Measurements from ENCODE around the gene DNAAF1.
"Not testable (repeated sequence)": the region's sequence is repeated elsewhere in the genome, so short reads cannot be mapped to it uniquely, and the experiment has no call there.

The DNAAF1 gene

GRCh38 chr16:84144859-84145639, at the start of gene DNAAF1, which contains the start of gene HSDL1:
Gene DNAAF1 (plus strand): TSS chr16:84145308. CDS start chr16:84145441, 133 bp downstream.
Gene HSDL1 (minus strand): TSS chr16:84145177. CDS start chr16:84131321, 13,856 bp downstream.
- peak; percentile 63 for DNase-seq (ENCODE audit: low read depth)

- no peak for DNase-seq (ENCODE audit: low read depth)
Measured at GRCh38 chr16:84095466-84095865, 49.6 kb upstream of the DNAAF1 start.

GRCh38 chr16:84096447-84097005, 48.6 kb upstream of the DNAAF1 start:
- DNase-seq (ENCODE audit: low read depth) = no peak

- no peak for DNase-seq (ENCODE audit: low read depth)
Measured at GRCh38 chr16:84098939-84099338, 46.2 kb upstream of the DNAAF1 start.

- no peak for DNase-seq (ENCODE audit: low read depth)
Measured at GRCh38 chr16:84103678-84104077, 41.4 kb upstream of the DNAAF1 start.

DNA sequence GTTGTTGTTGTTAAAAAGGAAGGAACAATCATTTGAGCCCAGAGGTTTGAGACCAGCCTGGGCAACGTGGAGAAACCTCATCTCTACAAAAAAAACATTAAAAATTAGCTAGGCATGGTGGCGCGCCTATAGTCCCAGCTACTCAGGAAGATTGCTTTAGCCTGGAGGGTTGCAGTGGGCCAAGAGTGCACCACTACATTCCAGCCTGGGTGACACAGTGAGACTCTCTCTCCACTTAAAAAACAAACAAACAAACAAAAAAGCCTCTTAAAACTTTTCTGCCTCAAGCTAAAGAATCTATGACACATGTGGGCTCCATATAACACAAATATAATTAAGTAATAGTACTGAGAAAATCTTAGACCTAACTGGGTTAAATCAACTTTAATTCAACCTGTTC, 40.9 kb upstream of the DNAAF1 start:
- no peak for DNase-seq (ENCODE audit: low read depth)

DNA sequence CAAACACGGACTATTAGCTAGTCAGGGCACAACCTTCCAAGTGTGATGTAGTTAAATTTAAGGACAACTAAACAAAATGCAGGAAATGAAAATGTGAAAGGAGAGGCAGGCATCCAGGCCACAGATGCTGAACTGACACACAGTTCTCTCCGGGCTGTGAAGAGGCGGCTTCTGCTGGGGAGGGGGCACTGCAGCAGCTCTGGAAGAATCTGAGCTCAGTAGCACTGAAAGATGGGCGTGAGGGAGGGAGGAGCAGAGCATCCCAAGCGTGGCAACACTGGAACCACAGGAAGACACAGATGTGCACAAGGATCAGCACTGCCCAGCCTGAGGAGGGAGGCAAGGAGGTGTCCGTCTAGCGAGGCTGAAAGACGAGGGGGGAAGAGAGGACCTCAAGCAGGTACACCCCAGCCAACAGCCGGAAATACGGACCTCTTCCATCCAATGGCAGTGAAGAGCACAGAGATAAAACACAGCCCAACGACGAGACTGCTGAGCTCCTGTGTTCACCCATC, 39.8 kb upstream of the DNAAF1 start:
- DNase-seq (ENCODE audit: low read depth) = no peak

GRCh38 chr16:84105948-84106740, 39.0 kb upstream of the DNAAF1 start:
- DNase-seq (ENCODE audit: low read depth) = no peak

- no peak for DNase-seq (ENCODE audit: low read depth)
Measured at GRCh38 chr16:84107921-84108320, 37.2 kb upstream of the DNAAF1 start.

DNA sequence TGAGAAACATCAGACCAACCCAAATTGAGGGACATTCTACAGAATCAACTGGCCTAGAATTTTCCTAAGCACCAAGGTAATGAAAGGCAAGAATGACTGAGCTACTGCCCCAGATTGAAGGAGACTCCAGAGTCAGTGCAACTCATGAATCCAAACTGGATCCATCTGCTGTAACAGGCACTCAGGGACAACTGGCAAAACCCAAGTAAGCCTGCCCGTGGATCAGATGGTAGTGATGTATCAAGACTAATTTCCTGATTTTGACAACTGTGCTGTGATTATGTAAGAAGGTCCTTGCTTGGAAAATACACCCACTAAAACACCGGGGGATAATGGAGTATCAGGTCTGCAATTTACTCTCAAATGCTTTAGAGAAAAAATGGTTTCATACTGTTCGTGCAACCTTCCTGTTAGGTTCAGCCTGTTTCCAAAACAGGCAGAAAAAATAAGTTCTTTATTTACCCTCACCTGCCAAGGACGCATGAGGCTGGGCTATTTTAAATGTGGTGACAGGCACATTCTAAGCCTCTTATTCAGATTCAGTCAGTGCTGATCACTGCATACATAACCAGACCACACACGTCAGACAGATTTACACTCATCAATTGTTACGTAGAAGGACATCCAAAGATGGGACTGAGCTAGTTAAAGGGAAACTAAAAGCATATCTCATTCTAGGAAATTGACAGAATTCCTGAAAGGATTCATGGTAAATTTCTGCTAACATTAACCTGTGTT, 35.3 kb upstream of the DNAAF1 start:
- no peak for DNase-seq (ENCODE audit: low read depth)

- no peak for DNase-seq (ENCODE audit: low read depth)
Measured at GRCh38 chr16:84110527-84110926, 34.6 kb upstream of the DNAAF1 start.

DNA sequence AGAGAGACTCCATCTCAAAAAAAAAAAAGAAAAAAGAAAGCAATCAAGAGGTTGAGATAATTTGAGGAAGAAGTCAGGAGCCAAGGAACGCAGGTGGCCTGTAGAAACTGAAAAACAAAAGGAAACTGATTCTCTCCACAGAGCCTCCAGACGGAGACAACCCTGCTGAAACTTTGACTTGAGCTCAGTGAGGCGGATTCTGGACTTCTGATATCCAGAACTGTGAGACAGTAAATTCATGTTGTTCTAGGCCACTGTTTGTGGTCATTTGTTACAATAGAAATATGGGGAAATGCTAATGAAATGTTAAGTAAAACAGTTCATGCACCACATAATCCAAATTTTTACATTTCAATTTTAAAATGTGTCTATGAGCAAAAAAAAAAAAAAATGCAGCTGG, 33.6 kb upstream of the DNAAF1 start:
- no peak for DNase-seq (ENCODE audit: low read depth)

- not testable (repeated sequence) for DNase-seq (ENCODE audit: low read depth)
Measured at GRCh38 chr16:84111949-84112348, 33.2 kb upstream of the DNAAF1 start.

DNA sequence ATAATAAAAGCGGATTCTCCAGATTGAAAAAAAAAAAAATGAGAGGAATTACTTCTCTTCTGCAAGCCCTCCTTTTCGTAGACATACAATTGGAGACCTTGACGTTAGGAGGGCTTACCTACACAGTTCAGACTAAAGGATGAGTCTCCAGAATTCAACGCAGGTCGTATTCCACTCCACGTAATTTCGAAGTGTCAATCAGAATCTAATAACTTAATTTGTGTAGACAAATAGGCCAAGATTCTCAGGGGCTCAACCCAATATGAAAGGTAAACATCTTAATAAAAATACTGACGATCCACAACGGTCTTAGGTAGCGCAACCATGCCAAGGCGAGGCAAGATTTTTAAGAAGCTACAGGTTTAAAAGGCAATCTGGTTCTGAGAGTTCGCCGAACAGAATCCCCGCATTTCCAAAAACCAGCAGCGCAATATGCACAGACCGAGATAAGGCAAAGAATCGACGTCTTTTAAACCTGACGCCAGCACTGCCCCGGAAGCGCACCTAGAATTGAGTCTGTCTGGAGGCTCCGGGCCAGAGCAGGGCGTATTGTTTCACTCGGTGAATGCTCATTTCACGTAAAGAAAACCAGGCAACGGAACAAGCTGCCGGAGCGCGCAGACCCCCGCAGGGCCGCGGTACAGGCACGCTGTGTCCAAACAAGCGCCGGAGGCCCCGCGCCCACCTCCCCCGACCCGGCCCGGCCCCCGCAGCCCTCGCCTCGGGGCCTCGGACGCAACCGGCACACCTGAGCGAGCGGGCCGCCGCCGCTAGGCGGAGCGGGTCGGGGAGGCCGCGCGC, 29.0 kb upstream of the DNAAF1 start:
- DNase-seq (ENCODE audit: low read depth) = no peak

- peak; percentile 96 for DNase-seq (ENCODE audit: low read depth)
Measured at GRCh38 chr16:84116720-84117493, 28.2 kb upstream of the DNAAF1 start, which contains the start of gene MBTPS1. Gene MBTPS1 (minus strand): TSS chr16:84116942. CDS start chr16:84101783, 15,159 bp downstream.

GRCh38 chr16:84117494-84117843, 27.6 kb upstream of the DNAAF1 start:
- no peak for DNase-seq (ENCODE audit: low read depth)

DNA sequence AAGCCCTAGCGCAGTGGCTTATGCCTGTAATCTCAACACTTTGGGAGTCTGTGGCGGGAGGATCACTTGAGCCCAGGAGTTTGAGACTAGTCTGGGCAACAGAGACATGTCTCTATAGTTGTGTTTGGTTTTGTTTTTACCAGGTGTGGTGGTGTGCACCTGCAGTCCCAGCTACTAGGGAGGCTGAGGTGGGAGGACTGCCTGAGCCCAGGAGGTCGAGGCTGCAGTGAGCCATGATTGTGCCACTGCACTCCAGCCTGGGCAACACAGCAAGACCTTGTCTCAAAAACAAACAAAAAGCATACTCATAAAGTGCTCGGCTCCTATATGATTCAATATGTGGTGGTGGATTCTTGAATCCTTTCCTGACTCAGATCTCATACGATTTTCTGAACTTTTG, 26.8 kb upstream of the DNAAF1 start:
- not testable (repeated sequence) for DNase-seq (ENCODE audit: low read depth)

DNA sequence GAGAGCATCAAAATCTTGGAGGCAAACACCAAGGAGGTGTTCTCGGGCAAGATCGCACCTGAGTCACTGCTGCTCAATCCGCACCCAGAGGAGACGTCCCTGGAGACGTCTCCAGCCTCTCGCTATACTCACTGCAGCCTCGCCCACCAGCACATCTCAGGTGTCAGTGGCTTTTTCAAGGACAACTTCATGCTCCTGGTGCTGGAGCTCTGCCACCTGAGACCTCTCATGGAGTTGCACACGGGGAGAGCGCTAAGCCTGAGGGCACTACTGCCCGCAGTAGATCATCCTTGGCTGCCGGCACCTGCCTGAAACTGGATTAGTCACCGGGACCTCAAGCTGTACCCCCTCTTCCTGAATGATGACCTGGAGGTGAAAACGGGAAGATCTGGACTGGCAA, 25.7 kb upstream of the DNAAF1 start:
- no peak for DNase-seq (ENCODE audit: low read depth)

DNA sequence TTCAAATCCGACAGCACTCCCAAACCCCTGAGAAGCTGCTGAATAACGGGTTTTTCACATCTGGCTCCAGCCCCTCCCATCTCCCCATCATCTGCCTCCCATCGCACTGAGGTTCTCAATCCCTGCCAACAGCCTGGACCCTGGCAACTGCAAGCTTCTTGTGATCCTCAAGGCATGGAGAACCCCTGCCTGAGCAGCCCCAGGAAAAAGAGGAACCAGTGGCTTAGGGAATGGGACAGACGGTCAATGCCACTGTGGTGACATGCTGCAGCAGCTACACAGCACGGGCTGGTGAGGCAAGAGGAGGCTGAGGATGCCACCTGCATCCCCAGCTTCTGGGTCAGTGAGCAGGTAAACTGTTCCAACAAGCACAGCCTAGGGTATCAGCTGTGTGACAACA, 25.1 kb upstream of the DNAAF1 start:
- no peak for DNase-seq (ENCODE audit: low read depth)

DNA sequence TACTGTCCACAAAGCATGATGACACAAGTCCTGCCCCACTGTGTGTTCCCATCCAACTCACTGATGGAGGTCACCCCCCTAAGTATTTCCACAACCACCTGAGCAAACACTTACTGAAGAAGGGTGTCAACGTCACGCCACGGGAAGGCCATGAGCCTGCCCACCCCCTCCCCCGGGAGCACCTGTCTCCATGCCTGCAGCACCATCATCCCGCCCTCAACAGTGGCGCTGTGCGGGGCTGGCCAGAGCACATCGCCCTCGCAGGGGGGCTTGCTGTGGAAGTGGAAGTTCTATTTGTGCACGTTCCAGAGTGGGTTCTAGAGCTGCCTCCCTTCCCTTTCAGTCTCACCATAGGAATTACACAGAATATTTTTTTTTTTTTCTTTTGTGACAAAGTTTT, 24.1 kb upstream of the DNAAF1 start:
- no peak for DNase-seq (ENCODE audit: low read depth)

Measured in fibroblast of the conjunctiva (primary cell).